Astrocyte (in vitro differentiated cells and primary cell): ENCODE measurements around the gene TMEM266. TPM values are rescaled to one million over a fixed set of nuclear protein-coding genes. Genes with fewer than 3 reads are reported as not detected.

ENCODE experiments used
- DNase-seq: peaks from one replicate; pipeline ENCODE4 v3.0.0-alpha.2; 2010; ENCODE audit warnings: low read depth
- FAIRE-seq: peaks from 2 replicates; lab custom pipeline; 2011; peaks lifted over from hg19 to GRCh38; lab: Jason Lieb, UNC
- H2AFZ ChIP-seq: 2 replicates; pipeline ENCODE4 v1.6.0; 2012; ENCODE audit warnings: low read depth, low read length, inconsistent platforms
- H3K27ac ChIP-seq: 2 replicates; pipeline ENCODE4 v1.5.1; 2011; ENCODE audit warnings: low read depth, low read length, inconsistent platforms
- H3K27me3 ChIP-seq: 2 replicates; pipeline ENCODE4 v1.6.0; 2011; ENCODE audit warnings: low read length, inconsistent platforms; ENCODE audit not compliant: insufficient read depth
- H3K36me3 ChIP-seq: 2 replicates; pipeline ENCODE4 v1.5.1; 2011; ENCODE audit warnings: low read length, inconsistent platforms; ENCODE audit not compliant: insufficient read depth
- H3K4me1 ChIP-seq: 2 replicates; pipeline ENCODE4 v1.5.1; 2011; ENCODE audit warnings: low read length, inconsistent platforms; ENCODE audit not compliant: insufficient read depth
- H3K4me2 ChIP-seq: 2 replicates; pipeline ENCODE4 v1.6.0; 2012; ENCODE audit warnings: low read length, inconsistent platforms
- H3K4me3 ChIP-seq: 2 replicates; pipeline ENCODE4 v1.5.1; 2011; ENCODE audit warnings: low read depth, mild to moderate bottlenecking, low read length, inconsistent platforms; ENCODE audit not compliant: insufficient read depth
- H3K79me2 ChIP-seq: 2 replicates; pipeline ENCODE4 v1.6.0; 2012; ENCODE audit warnings: mild to moderate bottlenecking, low read length, inconsistent platforms; ENCODE audit not compliant: insufficient read depth
- H3K9ac ChIP-seq: 2 replicates; pipeline ENCODE4 v1.6.0; 2012; ENCODE audit warnings: mild to moderate bottlenecking, low read length, inconsistent platforms
- H3K9me3 ChIP-seq: 2 replicates; pipeline ENCODE4 v1.5.1; 2012; ENCODE audit warnings: low read depth, mild to moderate bottlenecking, low read length, inconsistent platforms; ENCODE audit not compliant: insufficient read depth
- H4K20me1 ChIP-seq: 2 replicates; pipeline ENCODE4 v1.6.0; 2012; ENCODE audit warnings: low read length, inconsistent platforms; ENCODE audit not compliant: insufficient read depth
- H3K27ac Mint-ChIP-seq: one replicate; pipeline ENCODE4 v1.8.0; 2021; ENCODE audit warnings: mild to moderate bottlenecking, mixed read lengths; ENCODE audit not compliant: unreplicated experiment
- H3K27me3 Mint-ChIP-seq: one replicate; pipeline ENCODE4 v1.8.0; 2021; ENCODE audit warnings: low read depth, mixed read lengths; ENCODE audit not compliant: unreplicated experiment
- H3K36me3 Mint-ChIP-seq: one replicate; pipeline ENCODE4 v1.8.0; 2021; ENCODE audit warnings: low read depth, mixed read lengths; ENCODE audit not compliant: unreplicated experiment
- H3K4me1 Mint-ChIP-seq: one replicate; pipeline ENCODE4 v1.8.0; 2021; ENCODE audit warnings: low read depth, mixed read lengths; ENCODE audit not compliant: unreplicated experiment
- H3K4me3 Mint-ChIP-seq: one replicate; pipeline ENCODE4 v1.8.0; 2021; ENCODE audit warnings: mild to moderate bottlenecking, moderate library complexity, mixed read lengths; ENCODE audit not compliant: unreplicated experiment
- H3K9me3 Mint-ChIP-seq: one replicate; pipeline ENCODE4 v1.8.0; 2021; ENCODE audit warnings: mild to moderate bottlenecking, mixed read lengths; ENCODE audit not compliant: unreplicated experiment
- CTCF ChIP-seq: IDR thresholded peaks from 2 replicates; pipeline ENCODE4 v1.5.1; 2011; ENCODE audit warnings: low read depth, mild to moderate bottlenecking, inconsistent platforms, low read length, moderate library complexity; ENCODE audit not compliant: insufficient read depth
- EZH2 ChIP-seq: IDR thresholded peaks from 2 replicates; pipeline ENCODE4 v1.6.1; 2012; ENCODE audit warnings: mild to moderate bottlenecking, low read length, inconsistent platforms; ENCODE audit not compliant: insufficient read depth
- total RNA-seq: library from RNA; stranded (reverse); gene quantifications from 2 replicates; pipeline ENCODE4 v1.2.1, GENCODE V29; 2021

Gene TMEM266
- total RNA-seq, 1 donor from 2014 or later = 0.36 TPM

- H3K36me3 ChIP-seq = no peaks in the 10 kb centered on the region
- peaks cover 20% of the 10 kb centered on the region for H3K27me3 Mint-ChIP-seq
- H3K27ac ChIP-seq = no peak overlapping the region
- H3K4me3 Mint-ChIP-seq = no peak overlapping the region
- peak overlapping the region; percentile 14 for H2AFZ ChIP-seq
- H3K27ac Mint-ChIP-seq = no peak overlapping the region
- peaks cover 40% of the 10 kb centered on the region for H3K27me3 ChIP-seq
- no peak overlapping the region for H3K9ac ChIP-seq
- no peaks in the 10 kb centered on the region for H3K36me3 Mint-ChIP-seq
- H3K9me3 ChIP-seq = no peaks in the 10 kb centered on the region
- H3K4me3 ChIP-seq = no peak overlapping the region
- H3K4me1 Mint-ChIP-seq = peaks cover 2% of the 10 kb centered on the region
- H3K9me3 Mint-ChIP-seq = no peaks in the 10 kb centered on the region
- TF ChIP-seq CTCF (no peak), EZH2 (no peak)
- H4K20me1 ChIP-seq = no peaks in the 10 kb centered on the region
- DNase-seq = no peak
- H3K4me1 ChIP-seq = peaks cover 5% of the 10 kb centered on the region
- peak overlapping the region; percentile 56 for H3K4me2 ChIP-seq
- H3K79me2 ChIP-seq = no peaks in the 10 kb centered on the region
- FAIRE-seq = no peak
These were observed 2.9 kb upstream of the TMEM266 start for GRCh38 chr15:76056931-76057330.

- Histone ChIP-seq H4K20me1 (no peaks in the 10 kb centered on the region), H3K4me3 (no peak overlapping the region), H3K27me3 (peaks cover 46% of the 10 kb centered on the region), H3K4me1 (peaks cover 5% of the 10 kb centered on the region), H3K9me3 (no peaks in the 10 kb centered on the region), H3K9ac (no peak overlapping the region), H3K27ac (no peak overlapping the region), H3K36me3 (no peaks in the 10 kb centered on the region), H2AFZ (peak overlapping the region; percentile 14), H3K79me2 (no peaks in the 10 kb centered on the region), H3K4me2 (peak overlapping the region; percentile 56)
- Mint-ChIP-seq H3K27ac (no peak overlapping the region), H3K36me3 (no peaks in the 10 kb centered on the region), H3K9me3 (no peaks in the 10 kb centered on the region), H3K4me1 (peaks cover 4% of the 10 kb centered on the region), H3K27me3 (peaks cover 20% of the 10 kb centered on the region), H3K4me3 (no peak overlapping the region)
- DNase-seq (no peak), FAIRE-seq (no peak)
- TF ChIP-seq EZH2 (no peak), CTCF (peak; percentile 77)
These were observed 2.3 kb upstream of the TMEM266 start for GRCh38 chr15:76057332-76058000.

GRCh38 chr15:76058714-76059319 is 968 bp upstream of the TMEM266 start:
- Mint-ChIP-seq H3K4me3 (peak overlapping the region; percentile 86), H3K36me3 (no peaks in the 10 kb centered on the region), H3K9me3 (no peaks in the 10 kb centered on the region), H3K27me3 (peaks cover 26% of the 10 kb centered on the region), H3K27ac (peak overlapping the region; percentile 2), H3K4me1 (peaks cover 7% of the 10 kb centered on the region)
- Histone ChIP-seq H3K9me3 (no peaks in the 10 kb centered on the region), H3K4me3 (peak overlapping the region; percentile 61), H3K9ac (peak overlapping the region; percentile 33), H3K79me2 (no peaks in the 10 kb centered on the region), H2AFZ (peak overlapping the region; percentile 92), H3K27ac (no peak overlapping the region), H3K27me3 (peaks cover 56% of the 10 kb centered on the region), H3K36me3 (no peaks in the 10 kb centered on the region), H3K4me2 (peak overlapping the region; percentile 87), H3K4me1 (peaks cover 5% of the 10 kb centered on the region), H4K20me1 (no peaks in the 10 kb centered on the region)
- FAIRE-seq (no peak), DNase-seq (no peak)
- TF ChIP-seq EZH2 = no peak
- no peak for TF ChIP-seq CTCF
